ENCODE results near the gene EDIL3.

DNA sequence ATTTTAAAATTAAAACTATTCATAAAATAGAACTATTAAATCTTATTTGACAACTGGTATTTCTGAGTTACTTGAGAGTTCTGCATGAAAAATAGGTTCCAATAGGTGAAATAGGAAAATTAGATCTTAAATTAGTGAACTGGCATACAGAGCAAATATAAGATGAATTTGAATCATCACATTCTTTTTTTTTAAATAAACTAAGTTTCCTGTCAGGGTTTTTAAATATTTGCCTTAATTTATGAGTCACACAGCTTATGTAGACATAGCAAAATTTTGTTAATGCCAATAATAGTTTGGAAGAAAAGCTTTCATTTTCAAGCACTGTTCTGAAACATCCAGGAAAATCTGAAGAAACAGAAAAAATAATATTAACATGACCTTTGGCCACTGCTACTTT, 352.4 kb downstream of the EDIL3 start:
- no peak for TF ChIP-seq POLR2A (IDR thresholded peaks at IDR 0.05)
- TF ChIP-seq, protein P1, sequence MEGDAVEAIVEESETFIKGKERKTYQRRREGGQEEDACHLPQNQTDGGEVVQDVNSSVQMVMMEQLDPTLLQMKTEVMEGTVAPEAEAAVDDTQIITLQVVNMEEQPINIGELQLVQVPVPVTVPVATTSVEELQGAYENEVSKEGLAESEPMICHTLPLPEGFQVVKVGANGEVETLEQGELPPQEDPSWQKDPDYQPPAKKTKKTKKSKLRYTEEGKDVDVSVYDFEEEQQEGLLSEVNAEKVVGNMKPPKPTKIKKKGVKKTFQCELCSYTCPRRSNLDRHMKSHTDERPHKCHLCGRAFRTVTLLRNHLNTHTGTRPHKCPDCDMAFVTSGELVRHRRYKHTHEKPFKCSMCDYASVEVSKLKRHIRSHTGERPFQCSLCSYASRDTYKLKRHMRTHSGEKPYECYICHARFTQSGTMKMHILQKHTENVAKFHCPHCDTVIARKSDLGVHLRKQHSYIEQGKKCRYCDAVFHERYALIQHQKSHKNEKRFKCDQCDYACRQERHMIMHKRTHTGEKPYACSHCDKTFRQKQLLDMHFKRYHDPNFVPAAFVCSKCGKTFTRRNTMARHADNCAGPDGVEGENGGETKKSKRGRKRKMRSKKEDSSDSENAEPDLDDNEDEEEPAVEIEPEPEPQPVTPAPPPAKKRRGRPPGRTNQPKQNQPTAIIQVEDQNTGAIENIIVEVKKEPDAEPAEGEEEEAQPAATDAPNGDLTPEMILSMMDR (IDR thresholded peaks at IDR 0.05) = no peak

All from lower leg skin (tissue), 3 donors.